HG02852 (cell line): Measurements from ENCODE around the gene HOXC10.

Experiments used
- ATAC-seq: cut with Tn5 transposase; IDR thresholded peaks from one replicate; pipeline ENCODE4 v1.9.1; 2021; ENCODE audit warnings: mild to moderate bottlenecking, moderate library complexity; ENCODE audit not compliant: unreplicated experiment

HOXC10 gene

DNA sequence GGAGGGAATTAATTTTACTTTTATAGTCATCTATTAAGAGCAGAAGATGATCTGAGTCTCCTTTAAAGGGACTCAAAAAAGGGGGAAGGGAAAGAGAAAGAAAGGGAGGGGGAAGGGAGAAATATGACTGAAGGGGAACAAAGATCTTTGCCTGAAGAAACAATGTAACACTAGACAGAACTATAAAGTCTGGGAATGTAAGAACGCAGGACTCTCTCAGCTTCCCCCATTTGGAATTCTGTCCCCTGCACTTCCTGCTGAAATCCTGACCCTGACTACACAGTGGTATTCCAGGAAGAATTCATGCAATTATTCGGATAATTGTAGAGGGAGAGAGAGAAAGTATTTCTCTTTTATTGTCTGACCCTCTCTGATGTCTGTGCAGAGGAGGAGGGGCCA lies 20.6 kb upstream of the HOXC10 start:
- no peak for ATAC-seq

DNA sequence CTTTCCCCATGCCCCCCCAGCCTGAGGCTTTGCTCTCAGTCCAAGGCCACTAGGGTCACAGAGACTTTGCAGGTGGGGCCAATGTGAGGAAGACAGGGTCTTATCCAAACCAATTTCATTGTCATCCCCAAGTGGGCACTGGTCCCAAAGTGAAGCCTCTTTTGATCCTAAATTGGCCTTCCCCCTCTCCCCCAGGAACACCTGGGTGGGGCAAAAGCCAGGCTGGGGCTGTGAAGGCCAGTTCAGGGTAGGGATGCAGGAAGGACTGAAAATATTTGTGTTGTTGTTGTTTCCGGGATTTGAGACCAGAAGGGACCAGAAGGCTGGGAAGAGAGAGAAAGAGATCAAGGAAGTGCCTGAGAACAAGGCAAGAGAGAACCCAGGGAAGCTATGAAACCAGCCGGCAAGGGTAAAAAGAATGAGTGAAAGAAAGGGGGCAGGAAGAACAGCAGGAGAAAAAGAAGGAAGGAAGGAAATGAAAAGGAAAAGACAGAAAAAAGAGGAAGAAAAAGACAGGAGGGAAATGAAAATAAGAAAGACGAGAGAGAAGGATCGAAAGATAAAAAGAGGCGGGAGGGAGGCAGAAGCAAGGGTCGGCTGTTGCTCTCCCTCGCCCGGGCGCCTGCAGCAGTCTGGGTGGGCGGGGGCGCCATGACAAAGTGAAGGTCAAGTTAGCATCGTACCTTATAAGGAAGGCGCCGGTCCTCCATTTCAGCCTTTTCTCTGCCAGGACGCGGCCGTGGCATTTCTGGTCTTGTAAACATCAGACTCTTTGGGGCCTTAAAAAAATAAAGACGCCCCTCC lies 19.5 kb upstream of the HOXC10 start:
- no peak for ATAC-seq

DNA sequence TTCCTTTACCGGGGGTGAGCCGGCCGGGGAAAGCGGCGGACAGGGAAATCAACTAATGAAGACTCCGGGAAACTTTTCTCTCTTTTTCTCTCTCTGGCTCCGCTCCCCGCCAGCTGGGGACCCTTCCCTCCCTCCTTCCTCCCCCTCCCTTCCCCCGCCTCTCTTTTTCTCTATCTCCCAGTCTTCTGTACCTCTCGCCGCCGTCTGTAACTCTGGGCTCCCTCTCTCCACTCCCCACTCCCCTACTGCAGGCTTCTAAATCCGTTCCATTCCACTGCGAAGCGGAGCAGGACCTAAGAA lies 18.9 kb upstream of the HOXC10 start:
- ATAC-seq = no peak

DNA sequence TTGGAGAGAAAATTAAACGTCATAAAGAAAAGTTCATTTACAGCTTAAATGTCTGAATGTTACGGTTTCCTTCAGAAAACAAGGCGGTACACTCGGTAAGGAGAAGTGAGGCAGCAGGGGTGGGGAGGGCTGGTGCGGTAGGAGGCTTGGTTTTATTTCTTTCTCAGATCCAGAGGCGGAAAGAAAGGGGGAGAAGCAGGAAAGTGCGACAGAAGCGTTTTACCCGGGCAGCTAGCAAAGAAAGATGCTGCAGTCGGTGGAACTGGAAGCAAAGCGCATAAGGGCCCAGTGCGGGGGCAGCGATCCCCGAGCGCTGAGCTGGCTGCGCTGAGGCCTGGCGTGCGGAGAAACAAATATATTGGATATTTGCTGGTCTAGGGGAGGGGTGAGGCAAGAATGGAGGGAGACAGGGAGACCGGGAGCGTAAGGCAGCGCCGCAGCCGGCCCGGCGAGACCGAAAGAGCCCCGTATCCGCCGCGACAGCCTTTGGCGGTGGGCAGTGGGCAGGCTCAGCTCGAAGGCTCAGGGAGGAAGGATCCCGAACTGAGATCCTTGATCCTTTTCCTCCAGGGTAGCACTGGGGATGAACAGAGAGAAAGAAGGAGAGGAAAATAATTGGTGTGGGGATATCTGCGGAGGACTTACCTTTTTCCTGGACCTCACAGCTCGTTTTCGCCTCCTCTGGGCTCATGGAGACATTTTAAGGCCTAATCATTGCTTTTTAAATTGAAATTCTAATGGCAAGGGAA lies 18.4 kb upstream of the HOXC10 start:
- no peak for ATAC-seq

DNA sequence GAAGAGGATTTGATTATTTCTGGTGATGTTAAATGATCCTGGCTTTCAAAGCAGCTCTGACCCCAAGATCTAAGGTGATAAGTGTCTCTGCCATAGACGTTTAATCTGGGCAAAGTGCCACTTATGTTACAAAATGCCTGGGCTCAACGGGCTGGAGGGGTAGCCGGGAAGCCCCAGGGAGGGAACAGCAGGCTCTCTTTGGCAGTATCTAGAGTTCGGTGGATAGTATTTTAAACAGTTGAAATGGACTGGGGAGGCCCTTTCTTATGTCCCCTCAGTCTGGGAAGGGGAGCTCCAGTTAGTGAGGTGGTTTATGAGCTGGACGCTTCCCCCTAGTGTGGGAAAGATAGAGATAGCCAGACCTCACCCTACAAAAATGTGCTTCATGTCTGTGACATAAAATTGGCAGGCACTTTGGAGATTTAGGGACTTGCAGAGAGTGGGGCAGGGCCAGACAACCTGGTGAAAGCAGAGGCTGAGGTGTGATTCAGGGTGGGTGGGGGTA lies 17.5 kb upstream of the HOXC10 start:
- ATAC-seq = no peak

DNA sequence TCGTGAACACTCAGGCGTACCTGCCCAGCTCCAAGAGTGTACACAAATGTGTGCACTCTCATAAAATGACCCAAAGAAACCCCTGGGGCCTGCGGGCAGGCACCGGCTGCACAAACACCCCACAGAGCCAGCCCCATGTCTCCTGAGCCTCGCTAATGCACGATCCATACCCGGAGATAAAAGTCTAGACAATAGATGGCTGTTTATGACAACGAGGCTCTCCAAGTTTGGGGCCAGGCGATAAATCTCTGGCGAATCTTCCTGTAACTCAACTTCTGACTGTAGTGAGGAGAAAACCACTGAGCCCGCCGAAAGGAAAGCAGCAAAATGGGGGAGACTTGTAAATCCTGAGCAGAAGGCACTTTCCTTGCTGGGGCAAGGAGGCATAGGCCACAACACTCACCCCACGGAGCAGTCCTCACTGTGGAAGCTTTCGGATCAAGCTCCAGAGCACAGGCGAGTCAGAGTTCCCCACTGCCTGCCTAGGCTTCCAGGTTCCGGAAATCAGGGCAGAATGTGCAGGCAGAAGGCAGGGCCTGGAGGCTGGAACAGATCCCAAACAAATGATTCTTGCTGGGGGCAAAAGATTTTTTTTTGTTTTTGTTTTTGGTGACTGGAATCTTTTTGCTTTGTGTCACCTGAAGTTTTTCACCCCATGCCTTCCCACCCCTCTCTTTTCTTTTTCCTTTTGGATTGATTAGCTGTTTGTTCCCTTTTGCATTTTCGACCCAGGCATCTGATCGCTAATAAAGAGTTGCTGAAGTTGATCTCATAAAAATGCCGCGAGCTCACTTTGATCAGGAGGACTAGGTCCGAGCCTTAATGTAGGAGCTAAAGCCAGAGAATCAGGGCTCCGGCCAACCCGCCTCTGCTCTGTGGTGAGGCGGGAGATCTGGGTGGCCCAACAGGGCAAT lies 16.5 kb upstream of the HOXC10 start:
- no peak for ATAC-seq

DNA sequence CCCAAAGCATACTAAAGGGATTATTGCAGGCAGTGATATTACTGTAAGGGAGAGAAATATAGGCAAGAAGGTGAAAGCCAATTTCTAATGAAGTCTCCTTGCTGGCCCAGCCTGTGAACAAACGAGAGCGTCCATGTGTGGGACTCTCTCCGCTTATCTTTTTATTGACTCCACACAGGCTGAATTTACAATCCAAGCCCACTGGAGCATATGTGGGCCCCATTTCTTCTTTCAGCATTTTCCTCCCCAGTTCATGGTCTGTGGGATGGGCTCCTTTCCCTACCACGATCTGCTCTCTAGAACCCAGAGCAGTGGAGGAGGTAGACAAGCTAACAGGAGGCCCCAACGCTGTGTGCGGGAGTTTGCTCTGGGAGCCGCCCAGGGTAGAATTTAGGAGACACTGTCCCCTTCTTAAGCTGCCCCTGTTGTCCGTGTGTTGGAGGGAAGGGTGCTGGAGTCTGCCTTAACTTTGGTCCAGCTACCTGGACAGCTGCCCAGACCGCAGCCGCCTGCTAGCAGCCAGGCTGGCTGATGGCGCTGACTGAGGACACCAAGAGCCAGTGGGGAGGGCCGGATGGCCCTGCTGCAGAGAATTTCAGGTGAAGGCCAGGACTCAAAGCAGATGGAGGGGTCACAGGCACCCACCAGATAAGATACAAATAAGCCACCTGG lies 15.2 kb upstream of the HOXC10 start:
- no peak for ATAC-seq

DNA sequence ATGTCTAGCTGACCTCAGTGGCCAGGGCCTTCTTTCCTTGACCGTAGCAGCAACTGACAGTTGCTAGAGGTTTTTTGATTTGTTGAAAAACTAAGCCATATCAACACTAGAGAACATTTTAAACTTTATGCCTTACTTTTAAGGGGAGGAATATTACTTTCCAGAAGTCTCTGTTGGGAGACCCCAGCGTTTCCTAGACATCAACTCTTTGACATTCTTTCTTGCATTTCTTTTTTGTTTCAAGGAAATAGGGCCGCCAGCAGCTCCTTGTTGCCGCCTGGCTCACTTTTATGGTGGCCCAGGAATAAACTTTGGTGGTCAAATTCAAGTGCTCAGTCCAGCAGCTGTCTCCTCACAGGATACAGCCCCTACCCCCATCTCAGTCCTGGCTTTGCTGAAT lies 14.5 kb upstream of the HOXC10 start:
- no peak for ATAC-seq

DNA sequence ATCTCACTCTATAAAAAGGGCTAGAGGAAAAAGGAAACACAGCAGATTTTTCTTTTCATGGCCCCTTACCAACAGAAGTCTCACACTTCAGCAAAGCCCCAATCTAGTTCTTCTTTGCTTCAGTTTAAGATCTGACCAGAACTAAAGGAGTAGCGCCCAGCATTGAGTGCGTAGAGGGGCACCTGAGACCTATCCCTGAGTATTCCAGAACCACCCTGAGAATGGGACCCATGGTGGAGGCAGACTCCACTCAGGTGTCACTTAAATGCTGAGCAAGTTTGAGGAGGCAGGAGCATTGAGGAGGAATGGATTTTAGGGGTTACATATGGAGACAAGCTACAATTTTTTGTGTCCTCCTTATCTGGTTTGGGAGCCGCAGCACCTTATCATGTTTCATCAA lies 13.8 kb upstream of the HOXC10 start:
- ATAC-seq = no peak

DNA sequence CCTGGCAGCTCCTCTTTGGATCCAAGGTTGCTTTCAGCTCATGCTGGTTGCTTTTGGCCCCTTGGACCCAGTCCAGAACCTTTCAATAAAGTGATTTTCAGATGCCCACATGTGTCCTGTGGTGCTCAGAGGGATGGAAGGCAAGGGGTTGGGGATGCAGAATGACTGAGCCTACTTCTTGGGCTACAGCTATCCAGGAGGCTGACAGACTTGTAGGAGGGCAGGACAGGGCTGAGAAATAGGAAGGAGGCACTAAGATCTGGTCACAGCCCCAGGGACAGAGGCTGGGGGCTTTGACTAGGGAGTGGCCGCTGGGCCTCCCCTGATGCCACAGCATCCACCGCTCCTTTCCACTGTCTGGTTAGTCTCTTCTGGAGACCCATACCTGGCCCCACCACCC lies 13.3 kb upstream of the HOXC10 start:
- ATAC-seq = no peak

DNA sequence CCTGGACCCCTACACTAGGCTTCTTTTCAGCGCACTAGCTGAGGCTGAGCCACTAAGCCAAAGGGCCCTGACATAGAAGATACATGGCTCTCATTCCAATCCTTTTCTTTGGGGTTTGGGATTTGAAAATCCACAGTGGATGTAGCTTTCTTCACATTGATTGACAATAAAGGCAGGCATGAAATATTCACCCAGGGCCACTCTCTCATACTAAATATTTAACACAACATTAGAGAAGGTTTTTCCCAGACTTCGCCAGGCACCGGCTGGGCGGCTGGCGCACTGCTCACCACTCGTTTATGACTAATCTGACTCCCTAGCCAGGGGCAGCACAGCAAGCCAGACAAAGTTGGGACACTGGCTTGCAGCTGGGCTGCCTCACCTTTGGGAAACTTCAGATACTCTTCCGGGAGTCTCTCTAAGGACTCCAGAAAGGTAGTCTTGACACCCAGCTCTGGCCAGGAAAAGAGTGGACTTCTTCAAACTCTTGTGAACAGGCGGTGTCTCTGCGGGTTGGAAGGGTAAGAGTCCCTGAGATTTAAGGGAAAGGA lies 12.7 kb upstream of the HOXC10 start:
- ATAC-seq = no peak

DNA sequence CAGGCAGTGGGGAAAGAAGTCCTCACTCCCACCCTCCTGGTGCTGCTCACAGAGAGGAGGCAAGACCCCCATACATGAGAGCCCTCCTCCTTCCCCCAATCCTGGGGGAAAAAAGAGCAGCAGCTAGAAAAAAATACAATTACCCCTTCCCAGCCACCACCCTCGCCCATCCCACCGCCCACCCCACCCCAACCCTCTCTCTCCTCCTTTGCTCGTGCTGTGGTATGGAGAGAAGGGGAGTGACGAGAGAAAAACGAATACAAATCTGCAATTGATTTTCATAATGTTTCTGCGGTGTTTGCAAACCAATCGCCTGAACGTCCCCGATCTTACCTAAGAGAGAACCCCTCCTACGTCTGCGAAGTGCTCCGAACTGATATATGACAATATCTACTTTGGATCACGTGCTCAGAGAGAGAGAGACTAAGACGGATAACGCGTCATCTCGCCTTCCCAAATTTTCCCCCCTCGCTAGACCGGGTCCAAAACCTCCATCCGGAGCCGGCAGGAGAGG lies 12.2 kb upstream of the HOXC10 start, which contains the start of gene HOXC11:
HOXC11 (plus strand) TSS at position 405 of the 514 bp plus-strand sequence. CDS start 116 bp downstream, outside the sequence.
- no peak for ATAC-seq

DNA sequence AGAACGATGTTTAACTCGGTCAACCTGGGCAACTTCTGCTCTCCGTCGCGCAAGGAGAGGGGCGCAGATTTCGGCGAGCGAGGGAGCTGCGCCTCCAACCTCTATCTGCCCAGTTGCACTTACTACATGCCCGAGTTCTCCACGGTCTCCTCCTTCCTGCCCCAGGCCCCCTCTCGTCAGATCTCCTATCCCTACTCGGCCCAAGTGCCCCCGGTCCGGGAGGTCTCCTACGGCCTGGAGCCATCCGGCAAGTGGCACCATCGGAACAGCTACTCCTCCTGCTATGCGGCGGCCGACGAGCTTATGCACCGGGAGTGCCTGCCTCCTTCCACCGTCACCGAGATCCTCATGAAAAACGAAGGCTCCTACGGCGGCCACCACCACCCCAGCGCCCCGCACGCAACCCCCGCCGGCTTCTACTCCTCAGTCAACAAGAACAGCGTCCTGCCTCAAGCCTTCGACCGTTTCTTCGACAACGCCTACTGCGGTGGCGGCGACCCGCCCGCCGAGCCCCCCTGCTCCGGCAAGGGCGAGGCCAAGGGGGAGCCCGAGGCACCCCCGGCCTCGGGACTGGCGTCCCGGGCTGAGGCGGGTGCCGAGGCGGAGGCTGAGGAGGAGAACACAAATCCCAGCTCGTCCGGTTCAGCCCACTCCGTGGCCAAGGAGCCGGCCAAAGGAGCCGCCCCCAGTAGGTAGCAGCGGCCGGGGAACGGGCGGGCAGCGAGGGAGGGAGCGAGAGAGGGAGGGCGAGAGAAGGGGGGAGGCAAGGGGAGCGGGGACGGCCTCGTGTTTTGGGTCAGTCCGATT lies 11.5 kb upstream of the HOXC10 start:
- ATAC-seq = no peak

DNA sequence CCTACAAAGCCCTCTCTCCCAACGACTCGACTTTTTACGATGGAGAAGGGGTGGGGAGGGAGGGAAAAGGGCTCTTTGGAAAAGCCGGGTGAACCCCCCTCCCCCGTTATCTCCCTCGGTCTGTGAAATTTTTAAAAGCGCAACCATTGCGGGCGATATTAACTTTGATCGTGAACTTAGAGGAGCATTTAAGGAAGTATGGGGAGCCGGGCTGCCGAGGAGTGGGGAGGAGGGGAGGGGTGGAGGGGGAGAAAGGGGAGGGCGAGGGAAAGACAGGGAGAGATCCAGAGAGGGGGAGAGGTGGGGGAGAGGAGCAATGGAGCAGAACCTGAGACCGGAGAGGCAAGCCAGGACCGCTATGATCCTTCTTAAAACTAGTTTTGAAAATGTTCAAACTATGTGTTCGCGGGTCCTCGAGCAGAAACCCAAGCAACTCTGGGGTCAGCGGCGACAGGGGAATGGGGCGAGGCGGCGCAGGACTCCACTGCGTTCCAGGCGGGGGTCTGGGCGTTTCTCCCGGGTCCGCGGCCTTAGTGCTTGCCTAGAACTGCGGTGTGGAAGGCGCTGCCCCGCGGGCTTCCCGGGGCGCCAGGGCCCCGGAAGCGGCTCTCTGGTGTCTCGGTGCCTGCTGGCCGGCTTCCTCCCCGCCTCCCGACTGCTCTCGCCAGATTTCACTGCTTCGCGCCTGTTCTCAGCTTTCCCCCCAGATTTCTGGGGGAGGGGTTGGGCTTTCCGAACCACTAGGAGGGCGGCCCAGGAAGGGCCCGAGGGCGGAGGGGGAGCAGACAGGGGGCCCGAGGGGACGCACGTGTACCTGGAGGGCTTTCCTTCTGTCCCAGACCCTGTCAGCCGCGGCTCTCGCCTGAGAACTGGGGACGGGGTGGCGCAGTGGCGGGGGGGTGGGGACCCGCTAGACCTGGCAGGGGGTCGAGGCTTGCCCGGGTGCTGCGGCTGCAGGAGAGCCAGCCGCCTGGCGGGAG lies 10.6 kb upstream of the HOXC10 start, which contains the start of gene HOTAIR:
HOTAIR (minus strand) TSS at position 871 of the 980 bp plus-strand sequence.
- ATAC-seq = no peak

DNA sequence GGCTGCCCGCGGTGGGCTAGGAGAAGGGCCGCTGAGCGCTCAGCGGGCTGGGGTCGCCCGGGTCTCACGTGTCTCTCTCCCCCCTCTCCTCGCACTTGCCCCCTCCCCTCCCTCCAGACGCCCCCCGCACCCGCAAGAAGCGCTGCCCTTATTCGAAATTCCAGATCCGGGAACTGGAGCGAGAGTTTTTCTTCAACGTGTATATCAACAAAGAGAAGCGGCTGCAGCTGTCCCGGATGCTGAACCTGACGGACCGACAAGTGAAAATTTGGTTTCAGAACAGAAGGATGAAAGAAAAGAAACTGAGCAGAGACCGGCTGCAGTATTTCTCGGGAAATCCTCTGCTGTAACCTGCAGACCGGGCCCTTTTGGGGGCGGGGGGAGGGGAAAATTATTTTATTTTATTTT lies 9.9 kb upstream of the HOXC10 start:
- no peak for ATAC-seq

DNA sequence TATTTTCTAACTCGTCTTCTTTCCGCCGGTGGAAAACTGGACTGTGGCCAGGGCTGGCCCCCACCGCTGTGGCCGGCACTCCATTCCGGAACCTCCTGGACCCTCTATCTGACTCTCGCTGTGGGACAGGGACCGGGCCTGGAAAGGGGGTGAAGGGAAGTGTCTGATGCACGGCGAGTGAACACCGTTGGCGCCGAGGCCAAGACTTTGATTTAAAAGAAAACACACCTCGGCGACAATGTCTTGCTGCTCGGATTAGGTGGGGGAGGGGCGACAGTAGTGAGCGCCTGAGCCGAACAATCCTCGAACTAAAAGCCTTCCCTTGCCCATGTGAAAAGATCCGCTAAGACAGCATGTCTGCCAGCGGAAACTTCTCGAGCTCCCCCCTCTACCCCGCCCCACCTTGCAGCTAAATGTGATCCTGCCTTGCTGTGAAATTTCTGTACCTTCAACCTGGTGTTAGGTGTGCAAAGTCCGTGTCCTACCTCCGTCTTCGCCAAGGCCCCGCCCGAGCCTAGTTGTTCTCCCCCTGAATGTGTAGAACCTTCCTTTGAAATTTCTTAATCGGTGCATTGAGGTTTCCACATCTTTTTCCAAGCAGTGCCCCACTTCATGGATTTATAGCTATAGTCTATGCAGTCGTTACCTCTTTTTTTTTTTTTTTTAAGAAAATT lies 9.3 kb upstream of the HOXC10 start:
- no peak for ATAC-seq

DNA sequence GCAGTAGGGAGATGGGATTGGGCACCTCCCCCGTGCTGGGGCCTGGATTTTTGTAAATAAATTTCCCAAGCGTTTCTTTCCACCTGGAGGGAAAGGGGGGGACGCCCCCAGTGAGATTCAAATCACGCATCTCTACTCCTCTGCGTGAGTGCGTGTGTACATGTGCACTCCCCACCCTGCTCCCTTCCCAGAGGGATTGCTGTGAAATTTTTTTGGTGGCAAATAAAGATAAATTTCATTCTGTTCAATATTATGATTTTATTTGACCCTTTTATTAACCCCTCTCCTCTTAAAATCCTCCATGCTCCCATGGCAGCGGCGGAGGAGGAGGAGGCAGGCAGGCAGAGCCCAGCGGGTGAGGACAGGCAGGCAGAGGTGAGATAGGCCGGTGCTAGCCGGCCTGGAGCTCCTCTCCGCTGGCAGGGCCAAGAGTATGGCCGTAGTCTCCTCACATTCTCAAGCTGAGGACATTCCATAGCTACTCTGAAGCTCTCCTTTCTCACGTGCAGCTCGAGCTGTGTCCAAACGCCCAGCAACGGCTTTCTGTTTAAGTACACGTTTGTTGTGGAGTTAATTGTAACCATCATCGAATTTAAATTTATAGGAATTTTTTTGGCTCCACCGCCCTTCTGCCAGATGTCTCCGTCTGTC lies 8.6 kb upstream of the HOXC10 start:
- ATAC-seq = no peak
